Dedifferentiated amniotic fluid mesenchymal stem cell (primary cell): ENCODE data around the gene MEIS2.

Experiments used
- DNase-seq: peaks from one replicate; pipeline ENCODE4 v3.0.0-alpha.2; 2016; ENCODE audit errors: extremely low spot score

The MEIS2 gene

DNA sequence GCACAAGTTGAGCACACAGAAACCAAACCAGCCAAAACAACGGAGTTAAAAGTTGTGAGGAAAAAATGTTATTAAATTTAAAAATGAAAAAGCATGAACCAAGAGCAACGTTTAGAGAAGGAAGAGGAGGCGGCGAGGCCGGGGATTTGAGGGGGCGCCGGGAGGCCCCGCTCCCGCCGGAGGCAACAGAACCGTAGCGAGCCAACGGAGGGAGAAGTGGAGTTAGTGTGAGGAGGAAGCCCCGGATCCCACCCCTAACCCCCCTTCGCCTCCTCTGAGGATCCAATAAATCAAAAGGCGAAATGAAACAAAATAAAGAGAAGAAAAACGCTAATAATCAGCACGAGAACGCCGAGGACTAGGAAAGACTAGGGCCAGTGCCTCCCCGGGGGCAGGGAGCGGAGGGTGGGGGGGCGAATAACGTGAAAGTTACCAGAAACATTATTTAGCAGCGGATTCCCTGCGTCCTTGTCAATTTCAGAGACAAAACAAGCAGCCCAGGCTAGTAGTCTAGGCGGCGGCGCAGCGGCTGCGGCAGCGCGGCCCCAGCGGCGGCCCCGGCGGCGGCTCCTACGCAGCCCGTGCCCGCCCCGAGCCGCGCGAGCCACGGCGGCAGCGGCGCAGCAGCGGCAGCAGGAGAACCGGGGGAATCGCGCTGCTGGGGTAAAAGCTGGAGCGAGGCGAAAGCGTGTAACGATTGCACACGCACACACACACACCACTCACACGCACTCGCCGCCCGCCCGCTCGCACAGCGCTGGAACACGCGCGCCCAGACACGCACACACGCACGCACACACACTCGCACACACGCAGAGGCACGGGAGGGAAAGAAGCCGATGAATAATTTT is 1.7 kb downstream of the MEIS2 start:
- DNase-seq: no peak

- DNase-seq: no peak
Measured at GRCh38 chr15:37097144-37097919, 3.0 kb downstream of the MEIS2 start.

DNA sequence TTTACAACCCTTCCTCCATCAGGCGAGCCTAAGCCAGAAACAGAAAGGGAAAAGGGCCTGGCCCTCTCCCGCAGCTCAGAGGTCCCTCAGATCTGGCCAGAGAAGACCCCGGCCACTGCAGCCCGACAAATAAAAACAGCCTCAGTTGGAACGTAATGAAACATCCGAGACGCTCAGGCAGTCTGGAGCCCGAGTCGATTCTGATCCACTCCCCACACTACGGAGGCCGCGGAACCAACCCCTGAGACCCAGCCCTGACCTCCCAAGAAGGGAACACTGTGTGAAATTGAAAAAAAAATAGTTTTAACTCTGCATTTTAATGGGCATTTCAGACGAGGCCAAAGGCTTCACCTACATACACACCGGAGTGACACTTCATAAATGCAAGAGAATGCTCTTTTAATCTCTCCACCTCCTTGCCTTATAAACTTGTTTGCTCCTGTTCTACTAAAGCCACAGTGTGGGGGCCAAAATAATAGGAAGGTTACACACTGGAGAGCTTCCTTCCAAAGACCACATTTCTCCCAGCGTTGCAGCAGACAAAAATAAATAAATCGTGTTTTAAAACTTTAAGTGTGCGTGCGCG is 3.7 kb downstream of the MEIS2 start:
- no peak for DNase-seq

GRCh38 chr15:37095770-37096557 is 4.4 kb downstream of the MEIS2 start:
- DNase-seq: no peak

GRCh38 chr15:37094915-37095711 is 5.2 kb downstream of the MEIS2 start:
- DNase-seq: no peak

- no peak for DNase-seq
Measured at GRCh38 chr15:37094333-37094914, 5.9 kb downstream of the MEIS2 start.

DNA sequence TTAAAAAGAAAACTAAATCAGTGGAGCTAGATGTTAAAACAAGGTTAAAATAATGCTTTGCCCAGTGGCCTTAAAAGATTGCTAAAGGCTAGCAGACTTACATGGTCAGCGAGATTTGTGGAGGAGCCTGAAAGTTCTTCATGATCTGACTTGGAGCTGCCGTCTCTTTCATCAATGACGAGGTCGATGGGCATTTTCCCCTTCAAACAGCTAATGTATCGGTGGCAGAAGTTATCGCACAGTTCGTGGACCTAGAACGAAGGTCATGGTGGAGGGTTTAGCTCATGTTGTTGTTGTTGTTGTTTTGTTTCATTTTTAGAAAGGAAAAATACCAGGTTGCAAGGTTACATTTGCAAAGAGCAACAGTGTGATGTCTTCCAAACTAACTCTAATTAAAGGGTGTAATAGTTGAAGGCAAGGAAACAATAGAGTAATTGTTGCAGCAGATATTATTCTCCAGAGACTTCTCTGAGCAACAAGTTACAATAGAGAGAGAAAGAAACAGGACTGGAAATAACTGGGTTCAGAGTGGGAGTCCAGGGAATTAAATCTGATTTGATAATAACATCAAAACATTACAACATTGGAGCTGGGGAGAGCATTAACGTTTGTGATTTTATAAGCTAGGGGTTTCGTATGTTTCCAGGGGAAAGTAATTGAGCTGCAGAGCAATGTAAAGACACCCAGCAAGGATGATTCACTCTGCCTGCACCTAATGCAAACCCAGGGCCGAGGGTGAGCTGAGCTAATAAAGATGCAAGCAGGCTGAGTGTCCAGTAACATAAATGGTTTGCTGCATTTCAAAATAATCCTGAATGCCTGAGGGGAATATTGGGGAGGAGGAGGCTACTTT is 6.6 kb downstream of the MEIS2 start:
- no peak for DNase-seq

DNA sequence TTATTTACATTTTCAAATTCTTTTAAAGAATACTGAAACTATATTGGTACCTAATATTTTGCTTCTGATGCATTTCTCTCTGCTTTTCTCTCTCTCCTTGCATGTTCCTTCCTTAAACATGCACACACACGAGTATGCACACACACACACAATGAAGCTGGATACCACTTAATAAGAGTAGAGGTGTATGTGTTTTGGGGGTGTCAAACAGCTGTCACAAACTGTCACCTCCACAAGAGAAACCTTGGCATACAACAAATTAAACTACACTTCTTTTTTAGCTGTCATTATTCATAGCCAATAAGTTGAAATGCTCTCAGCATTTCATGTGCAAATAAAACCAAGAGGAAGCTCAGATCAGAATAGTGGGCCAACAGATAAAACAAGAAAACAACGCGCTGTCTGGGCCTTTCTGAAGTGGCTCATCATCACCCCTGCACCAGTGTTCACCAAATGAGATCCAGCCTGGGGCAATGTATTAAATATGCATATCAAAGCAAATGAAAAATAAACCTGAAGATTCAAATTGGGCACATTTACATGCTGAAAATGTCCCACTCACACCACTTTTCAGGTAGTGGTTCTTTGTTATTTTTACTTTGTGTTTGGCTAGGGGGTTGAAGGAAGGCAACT is 9.7 kb downstream of the MEIS2 start:
- DNase-seq: no peak

GRCh38 chr15:37088436-37088835 is 11.9 kb downstream of the MEIS2 start:
- DNase-seq: no peak

GRCh38 chr15:37087131-37087588 is 13.2 kb downstream of the MEIS2 start:
- no peak for DNase-seq

DNA sequence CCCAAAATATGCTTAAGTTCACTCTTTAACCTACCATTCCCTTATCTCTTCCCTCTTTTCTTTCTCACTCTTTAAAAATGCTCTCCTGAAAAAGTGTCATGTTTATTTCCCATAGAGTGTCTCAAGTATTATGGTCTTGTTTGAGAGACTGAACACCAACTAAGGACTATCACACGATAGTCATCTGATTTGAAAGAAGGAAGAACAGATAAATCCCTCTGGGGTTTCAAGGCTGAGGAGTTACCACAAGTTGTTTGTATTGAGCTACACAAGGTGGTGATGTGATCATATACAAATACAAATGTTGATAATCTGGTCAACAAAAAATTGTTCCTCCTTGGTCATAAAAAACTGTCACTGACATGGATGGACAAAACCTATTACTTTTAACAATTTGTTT is 13.8 kb downstream of the MEIS2 start:
- DNase-seq: no peak

GRCh38 chr15:37086120-37086519 is 14.2 kb downstream of the MEIS2 start:
- DNase-seq: no peak

DNA sequence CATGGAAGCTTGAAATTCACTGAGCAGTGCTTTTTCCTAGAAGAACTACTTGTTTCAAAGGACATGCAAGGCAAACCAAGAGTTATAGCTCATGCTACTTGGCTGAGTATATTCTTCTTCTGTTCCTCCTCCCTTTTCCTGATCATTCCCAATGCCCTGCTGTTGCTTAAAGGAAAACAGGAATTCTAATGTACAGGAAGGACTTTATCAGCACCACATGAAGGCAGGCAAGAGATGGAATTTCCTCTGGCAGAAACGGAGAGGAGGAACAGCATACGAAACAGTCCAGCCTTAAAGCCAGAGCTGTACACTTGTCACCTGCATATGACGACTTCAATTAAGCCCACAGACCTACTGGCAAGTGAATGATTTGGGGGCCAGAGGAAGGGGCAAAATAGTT is 15.7 kb downstream of the MEIS2 start:
- DNase-seq: no peak

GRCh38 chr15:37083610-37084009 is 16.7 kb downstream of the MEIS2 start:
- no peak for DNase-seq

- no peak for DNase-seq
Measured at GRCh38 chr15:37081983-37082382, 18.4 kb downstream of the MEIS2 start.

- DNase-seq: no peak
Measured at GRCh38 chr15:37080261-37080921, 20.0 kb downstream of the MEIS2 start.

- peak; percentile 47 for DNase-seq
Measured at GRCh38 chr15:37079726-37080125, 20.6 kb downstream of the MEIS2 start.

GRCh38 chr15:37078566-37078965 is 21.8 kb downstream of the MEIS2 start:
- DNase-seq: no peak
